Measurements from ENCODE around the gene NUBPL. TPM values are rescaled to one million over a fixed set of nuclear protein-coding genes. Genes with fewer than 3 reads are reported as not detected.

The NUBPL gene
- total RNA-seq, 1 experiment from 2014 or later, result 5.7 TPM

GRCh38 chr14:31677630-31678029 is 116.4 kb downstream of the NUBPL start:
- ChIA-PET POLR2A (no interaction called here), CTCF (no interaction called here)
- DNase-seq (ENCODE audit: low read depth, low spot score), result no peak
- H3K36me3 ChIP-seq (ENCODE audit: control insufficient read depth, insufficient read depth, low read length), result no peaks in the 10 kb centered on the region
- TF ChIP-seq SIN3A (IDR thresholded peaks at IDR 0.05; ENCODE audit: borderline replicate concordance, insufficient read depth, low read depth, low read length), result no peak
- TF ChIP-seq REST (IDR thresholded peaks at IDR 0.05; ENCODE audit: insufficient read depth in 1 of 2, low read depth in 2 of 2, low read length in 1 of 2), result no peak
- no peak for TF ChIP-seq POLR2AphosphoS5 (IDR thresholded peaks at IDR 0.05; ENCODE audit: low read depth, low read length)
- no peak for TF ChIP-seq CTCF (IDR thresholded peaks at IDR 0.05)
- no peak for TF ChIP-seq TCF7L2 (IDR thresholded peaks at IDR 0.05; ENCODE audit: low read depth, low read length)
- H3K4me3 ChIP-seq (ENCODE audit: low read depth in 2 of 2, low read length in 2 of 2), result no peak overlapping the region
- in situ Hi-C loops (cut with HindIII; ENCODE audit: low pct_unique_long_range_greater_than_20kb, low sequenced_read_pairs) (no loop called here), intact Hi-C loops (cut with micrococcal nuclease; ENCODE audit: unreplicated experiment) (no loop called here)
- H3K27me3 ChIP-seq (ENCODE audit: control insufficient read depth, insufficient read depth, low read length), result no peaks in the 10 kb centered on the region
- no peak overlapping the region for H3K27ac ChIP-seq (ENCODE audit: low read length)
- no peak for ATAC-seq
- H3K9me3 ChIP-seq (ENCODE audit: control insufficient read depth, insufficient read depth, low read depth, low read length), result no peaks in the 10 kb centered on the region
- no TSS peak for BruUV-seq (replicated peaks)
- no peaks in the 10 kb centered on the region for H3K4me1 ChIP-seq (ENCODE audit: control insufficient read depth, insufficient read depth, low read length)

- H3K4me1 ChIP-seq (ENCODE audit: control insufficient read depth, insufficient read depth, low read length), result no peaks in the 10 kb centered on the region
- CTCF ChIA-PET, result interaction anchor here (0.7 kb wide), 1 partner anchor 1555 kb away, joined by 3 read pairs; no protein-coding TSS in a partner anchor
- intact Hi-C loops (cut with micrococcal nuclease; ENCODE audit: unreplicated experiment) (no loop called here), in situ Hi-C loops (cut with HindIII; ENCODE audit: low pct_unique_long_range_greater_than_20kb, low sequenced_read_pairs) (no loop called here)
- DNase-seq (ENCODE audit: low read depth, low spot score), result no peak
- no peak; the same call in 1 of the 2 replicates for ATAC-seq
- POLR2A ChIA-PET, result no interaction called here
- no peak overlapping the region for H3K4me3 ChIP-seq (ENCODE audit: low read depth in 2 of 2, low read length in 2 of 2)
- no peaks in the 10 kb centered on the region for H3K27me3 ChIP-seq (ENCODE audit: control insufficient read depth, insufficient read depth, low read length)
- H3K36me3 ChIP-seq (ENCODE audit: control insufficient read depth, insufficient read depth, low read length), result no peaks in the 10 kb centered on the region
- no TSS peak for BruUV-seq (replicated peaks)
- H3K27ac ChIP-seq (ENCODE audit: low read length), result no peak overlapping the region
- TF ChIP-seq SIN3A (IDR thresholded peaks at IDR 0.05; ENCODE audit: borderline replicate concordance, insufficient read depth, low read depth, low read length), result no peak
- TF ChIP-seq POLR2AphosphoS5 (IDR thresholded peaks at IDR 0.05; ENCODE audit: low read depth, low read length), result no peak
- no peak for TF ChIP-seq TCF7L2 (IDR thresholded peaks at IDR 0.05; ENCODE audit: low read depth, low read length)
- no peak for TF ChIP-seq REST (IDR thresholded peaks at IDR 0.05; ENCODE audit: insufficient read depth in 1 of 2, low read depth in 2 of 2, low read length in 1 of 2)
- TF ChIP-seq CTCF (IDR thresholded peaks at IDR 0.05), result no peak
- H3K9me3 ChIP-seq (ENCODE audit: control insufficient read depth, insufficient read depth, low read depth, low read length), result no peaks in the 10 kb centered on the region
These were observed 117.4 kb downstream of the NUBPL start for GRCh38 chr14:31678421-31679249.
